ENCODE results near the gene TMPRSS13. TPM values are rescaled to one million over a fixed set of nuclear protein-coding genes. Genes with fewer than 3 reads are reported as not detected.

Gene TMPRSS13
- total and polyA plus RNA-seq, 10 donors = 0.95 to 2.2 (median 1.6) TPM

- H3K4me1 ChIP-seq = peaks cover 3 to 42% (median 24%) of the 10 kb centered on the region in 6 donors
- DNase-seq = peak; percentile 69
- H3K27me3 ChIP-seq (replicated peaks in 1 of 7) = no peaks in the 10 kb centered on the region
- TF ChIP-seq POLR2AphosphoS5 (IDR thresholded peaks at IDR 0.05) (no peak), POLR2A (IDR thresholded peaks at IDR 0.05) (no peak), CTCF (IDR thresholded peaks at IDR 0.05 in 8 of 11, conservative IDR thresholded peaks at IDR 0.05 in 3 of 11) (no peak)
- no peak overlapping the region for H3K27ac ChIP-seq
- H3K36me3 ChIP-seq = no peaks in the 10 kb centered on the region
- no peak overlapping the region for H3K4me3 ChIP-seq
- intact Hi-C loops (cut with DNase I; ENCODE audit: low total_unique reads) = no loop called here
- WGBS, 5 donors = 38 to 81% (median 64%) methylated on average over 1 to 2 of the region's 2 CpGs
- H3K9me3 ChIP-seq = no peaks in the 10 kb centered on the region
Observed at GRCh38 chr11:117931971-117932370, 2.8 kb upstream of the TMPRSS13 start.

DNA sequence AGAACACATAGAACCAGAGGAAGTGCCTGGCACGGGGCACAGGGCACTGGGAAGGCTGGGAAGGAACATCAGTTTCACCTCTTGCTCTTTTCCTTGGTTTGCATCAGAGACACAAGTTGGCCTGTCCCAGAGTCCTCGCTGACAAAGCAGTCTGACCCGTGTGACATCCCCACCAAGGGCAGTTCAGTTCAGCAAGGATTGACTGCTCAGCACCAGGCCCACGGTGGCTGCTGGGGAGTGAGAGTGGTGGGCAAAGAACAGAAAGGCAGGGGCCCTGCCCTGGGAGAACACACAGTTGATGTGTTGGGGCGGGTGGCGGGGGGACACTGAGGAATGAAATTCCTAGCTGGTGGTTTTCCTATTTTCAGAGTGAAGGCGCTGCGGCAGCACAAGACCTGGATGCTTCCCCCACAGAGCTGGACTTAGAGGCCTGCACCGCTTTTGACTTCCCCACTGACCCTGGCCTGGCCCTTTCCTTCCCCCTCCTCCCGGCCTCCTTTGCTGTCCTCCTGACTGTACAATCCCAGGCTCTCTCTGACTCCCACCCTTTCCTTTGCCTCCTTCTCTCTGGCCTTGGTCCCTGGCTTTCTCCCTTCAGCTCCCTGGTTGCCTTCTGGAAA, 2.2 kb upstream of the TMPRSS13 start:
- Histone ChIP-seq H3K36me3 (no peaks in the 10 kb centered on the region), H3K4me3 (no peak overlapping the region), H3K9me3 (no peaks in the 10 kb centered on the region), H3K27ac (no peak overlapping the region), H3K27me3 (replicated peaks in 1 of 7) (no peaks in the 10 kb centered on the region), H3K4me1 (peaks cover 3 to 42% (median 24%) of the 10 kb centered on the region in 6 donors)
- 77 to 88% (median 78%) methylated on average over 10 of the region's 10 CpGs for whole genome bisulfite sequencing, 5 donors
- intact Hi-C loops (cut with DNase I; ENCODE audit: low total_unique reads) = no loop called here
- DNase-seq = peak; percentile 74
- TF ChIP-seq POLR2A (IDR thresholded peaks at IDR 0.05) (no peak), POLR2AphosphoS5 (IDR thresholded peaks at IDR 0.05) (no peak), CTCF (IDR thresholded peaks at IDR 0.05 in 8 of 11, conservative IDR thresholded peaks at IDR 0.05 in 3 of 11) (no peak)

DNA sequence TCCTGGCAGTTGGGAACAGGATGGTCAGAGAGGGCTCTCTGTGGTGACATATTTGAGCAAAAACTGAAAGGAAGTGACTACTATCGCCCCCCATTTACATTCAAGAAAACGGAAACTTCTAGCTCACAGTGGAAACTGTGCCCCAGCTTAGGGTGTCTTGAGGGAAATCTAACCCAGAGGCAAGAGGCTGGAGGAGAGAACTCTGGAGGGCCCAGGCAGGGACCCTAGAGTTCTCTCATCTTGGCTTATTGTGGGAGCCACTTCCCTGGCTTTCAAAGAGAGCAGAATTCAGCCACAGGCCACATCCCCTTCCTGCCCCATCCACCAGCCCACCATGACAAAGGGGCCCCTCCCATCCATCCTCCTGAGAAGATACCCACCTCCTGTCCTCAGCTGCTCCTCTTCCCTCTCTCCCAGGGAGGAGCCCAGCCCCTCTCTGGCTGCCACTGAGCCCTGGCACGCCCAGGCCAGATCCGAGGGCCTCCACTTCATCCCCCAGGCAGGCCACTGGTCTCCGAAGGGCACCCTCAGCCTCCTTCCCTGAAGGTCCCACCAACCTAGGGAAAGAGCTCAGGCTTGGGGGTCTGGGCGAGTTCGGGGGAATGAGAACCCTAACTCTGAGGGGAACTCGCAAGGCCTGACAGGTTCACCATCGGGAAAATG, 1.6 kb upstream of the TMPRSS13 start:
- Histone ChIP-seq H3K27ac (no peak overlapping the region), H3K27me3 (replicated peaks in 1 of 7) (no peaks in the 10 kb centered on the region), H3K36me3 (no peaks in the 10 kb centered on the region), H3K4me1 (peaks cover 3 to 42% (median 24%) of the 10 kb centered on the region in 6 donors), H3K9me3 (no peaks in the 10 kb centered on the region), H3K4me3 (no peak overlapping the region)
- DNase-seq = peak; percentile 61
- TF ChIP-seq POLR2A (IDR thresholded peaks at IDR 0.05) = no peak
- TF ChIP-seq POLR2AphosphoS5 (IDR thresholded peaks at IDR 0.05) = no peak
- TF ChIP-seq CTCF (IDR thresholded peaks at IDR 0.05 in 8 of 11, conservative IDR thresholded peaks at IDR 0.05 in 3 of 11) = no peak
- 72 to 82% (median 77%) methylated on average over 9 of the region's 9 CpGs for WGBS, 5 donors
- intact Hi-C loops (cut with DNase I; ENCODE audit: low total_unique reads) = no loop called here

GRCh38 chr11:117929916-117930570, 841 bp upstream of the TMPRSS13 start:
- H3K36me3 ChIP-seq = no peaks in the 10 kb centered on the region
- 64 to 85% (median 67%) methylated on average over 6 to 7 of the region's 7 CpGs for WGBS, 5 donors
- DNase-seq = no peak

More at GRCh38 chr11:117929916-117930570, 841 bp upstream of the TMPRSS13 start:
- intact Hi-C loops (cut with DNase I; ENCODE audit: low total_unique reads) = no loop called here
- peaks cover 3 to 42% (median 24%) of the 10 kb centered on the region in 6 donors for H3K4me1 ChIP-seq
- H3K4me3 ChIP-seq = no peak overlapping the region
- TF ChIP-seq POLR2A (IDR thresholded peaks at IDR 0.05) (no peak), POLR2AphosphoS5 (IDR thresholded peaks at IDR 0.05) (no peak), CTCF (IDR thresholded peaks at IDR 0.05 in 8 of 11, conservative IDR thresholded peaks at IDR 0.05 in 3 of 11) (no peak)
- no peak overlapping the region for H3K27ac ChIP-seq
- H3K9me3 ChIP-seq = no peaks in the 10 kb centered on the region
- H3K27me3 ChIP-seq (replicated peaks in 1 of 7) = no peaks in the 10 kb centered on the region

Data from spleen (tissue), 11 donors.